Stimulated activated CD4-positive, alpha-beta T cell treated with anti-CD3 and anti-CD28 coated beads, Interleukin-15, amount 100 ng/mL, for 24 hours (primary cell): ENCODE data around the gene HAPLN2.
A peak's percentile ranks its signal among the peaks of the same experiment; 100 is the strongest.
"Not testable (repeated sequence)": the region's sequence is repeated elsewhere in the genome, so short reads cannot be mapped to it uniquely, and the experiment has no call there.

Experiments
- DNase-seq: peaks from one replicate; pipeline ENCODE4 v3.0.0-alpha.2; 2020

Gene HAPLN2

GRCh38 chr1:156618853-156619581 lies at the start of gene HAPLN2:
HAPLN2 (plus strand) TSS chr1:156619415; CDS start chr1:156623491, 4,076 bp downstream.
- peak; percentile 34 for DNase-seq

GRCh38 chr1:156571261-156571852 lies 47.9 kb upstream of the HAPLN2 start:
- no peak for DNase-seq

GRCh38 chr1:156571919-156572662 lies 47.1 kb upstream of the HAPLN2 start, which contains the start of gene IQGAP3:
IQGAP3 (minus strand) TSS chr1:156572565; CDS start chr1:156572529, 36 bp downstream.
- DNase-seq, result peak; percentile 85

DNA sequence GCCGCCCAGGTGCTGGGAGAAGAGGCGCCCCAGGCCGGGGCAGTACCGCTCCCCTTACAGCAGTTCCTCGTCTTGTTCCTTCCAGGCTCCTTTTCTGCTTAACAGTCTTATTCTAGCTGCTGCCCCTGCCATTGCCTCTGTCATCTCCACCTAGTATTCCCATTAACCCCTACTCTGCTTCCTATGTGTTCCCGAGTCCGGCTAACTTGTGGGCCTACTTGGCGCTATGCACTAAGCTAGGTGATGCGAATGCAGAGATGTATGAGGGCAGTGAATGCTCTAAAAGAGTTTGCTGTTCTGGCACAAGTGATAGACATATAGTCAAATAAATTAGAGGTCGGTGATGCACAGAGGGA lies 46.6 kb upstream of the HAPLN2 start:
- no peak for DNase-seq

DNA sequence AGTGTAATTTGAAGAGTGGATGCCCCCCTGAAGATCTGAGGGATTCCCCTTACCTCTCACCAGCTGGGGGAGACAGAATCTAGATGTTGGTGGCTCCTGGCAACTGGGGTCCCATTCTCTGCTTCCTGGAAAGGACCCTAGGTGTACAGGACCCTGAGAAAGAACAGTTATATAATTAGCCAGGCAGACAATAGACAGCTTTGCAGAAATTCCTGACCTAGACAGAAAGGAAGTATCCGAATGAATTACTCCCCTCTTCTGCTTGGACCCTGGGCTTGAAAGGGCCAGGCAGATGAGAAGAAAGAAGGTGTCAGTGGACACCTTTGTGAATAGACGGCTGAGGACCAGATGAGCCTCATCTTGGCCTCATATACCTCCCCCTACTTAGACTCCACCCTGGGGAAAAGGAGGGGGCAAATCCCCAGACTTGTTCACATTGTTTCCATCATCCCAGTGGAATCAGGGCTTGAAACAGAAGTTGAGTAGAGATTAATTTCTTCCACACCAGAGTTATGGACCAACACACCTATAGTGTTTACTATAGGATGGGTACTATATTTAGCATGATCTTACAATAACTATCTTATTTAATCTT lies 45.1 kb upstream of the HAPLN2 start:
- DNase-seq, result no peak

- DNase-seq, result no peak
Observed at GRCh38 chr1:156577550-156577949, 41.7 kb upstream of the HAPLN2 start.

DNA sequence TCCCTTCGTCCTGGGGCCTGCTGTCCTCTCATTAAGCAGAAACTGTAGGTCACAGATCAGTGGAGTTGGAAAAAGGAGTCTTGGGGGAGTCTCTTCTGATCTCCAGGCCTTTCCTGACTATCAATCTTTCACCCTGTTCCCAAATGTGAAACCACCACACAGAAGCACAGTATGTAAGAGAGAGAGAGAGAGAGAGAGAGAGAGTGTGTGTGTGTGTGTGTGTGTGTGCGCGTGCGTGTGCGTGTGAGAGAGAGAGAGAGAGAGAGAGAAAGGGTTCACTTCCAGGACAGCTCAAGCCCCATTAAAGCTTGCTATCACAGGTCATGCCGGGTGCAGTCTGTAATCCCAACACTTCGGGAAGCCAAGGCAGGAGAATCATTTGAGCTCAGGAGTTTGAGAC lies 41.2 kb upstream of the HAPLN2 start:
- no peak for DNase-seq

- DNase-seq, result no peak
Observed at GRCh38 chr1:156579472-156579871, 39.7 kb upstream of the HAPLN2 start, which contains the start of gene TTC24. TTC24 (plus strand) TSS chr1:156579723; CDS start chr1:156581365, 1,642 bp downstream.

DNA sequence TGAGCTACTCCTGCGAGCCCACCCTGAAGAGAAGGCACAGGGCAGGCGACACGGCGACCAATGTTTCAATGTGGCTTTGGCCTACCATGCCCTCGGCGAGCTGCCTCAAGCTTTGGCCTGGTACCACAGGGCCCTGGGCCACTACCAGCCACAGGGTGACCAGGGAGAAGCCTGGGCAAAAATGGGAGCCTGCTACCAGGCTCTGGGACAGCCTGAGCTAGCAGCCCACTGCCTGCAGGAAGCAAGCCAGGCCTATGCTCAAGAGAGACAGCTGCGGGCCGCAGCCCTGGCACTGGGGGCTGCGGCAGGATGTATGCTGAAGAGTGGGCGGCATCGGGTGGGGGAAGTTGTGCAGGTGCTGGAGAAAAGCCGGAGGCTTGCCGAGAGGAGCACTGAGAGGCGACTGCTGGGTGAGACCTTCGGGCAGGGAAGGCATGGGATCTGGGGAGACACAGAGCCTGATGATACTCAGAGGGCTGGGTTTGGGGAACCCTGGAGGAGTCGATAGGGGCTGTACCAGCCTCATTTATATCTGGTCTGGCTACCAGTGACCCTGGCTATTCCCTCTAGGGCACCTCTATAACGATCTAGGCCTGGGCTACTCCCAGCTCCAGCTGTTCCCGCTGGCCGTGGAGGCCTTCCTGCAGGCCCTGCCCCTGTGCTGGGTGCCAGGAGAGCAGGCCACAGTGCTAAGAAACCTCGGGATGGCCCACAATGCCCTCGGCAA lies 37.4 kb upstream of the HAPLN2 start:
- peak; percentile 39 for DNase-seq

- DNase-seq, result no peak
Observed at GRCh38 chr1:156582388-156583017, 36.7 kb upstream of the HAPLN2 start.

DNA sequence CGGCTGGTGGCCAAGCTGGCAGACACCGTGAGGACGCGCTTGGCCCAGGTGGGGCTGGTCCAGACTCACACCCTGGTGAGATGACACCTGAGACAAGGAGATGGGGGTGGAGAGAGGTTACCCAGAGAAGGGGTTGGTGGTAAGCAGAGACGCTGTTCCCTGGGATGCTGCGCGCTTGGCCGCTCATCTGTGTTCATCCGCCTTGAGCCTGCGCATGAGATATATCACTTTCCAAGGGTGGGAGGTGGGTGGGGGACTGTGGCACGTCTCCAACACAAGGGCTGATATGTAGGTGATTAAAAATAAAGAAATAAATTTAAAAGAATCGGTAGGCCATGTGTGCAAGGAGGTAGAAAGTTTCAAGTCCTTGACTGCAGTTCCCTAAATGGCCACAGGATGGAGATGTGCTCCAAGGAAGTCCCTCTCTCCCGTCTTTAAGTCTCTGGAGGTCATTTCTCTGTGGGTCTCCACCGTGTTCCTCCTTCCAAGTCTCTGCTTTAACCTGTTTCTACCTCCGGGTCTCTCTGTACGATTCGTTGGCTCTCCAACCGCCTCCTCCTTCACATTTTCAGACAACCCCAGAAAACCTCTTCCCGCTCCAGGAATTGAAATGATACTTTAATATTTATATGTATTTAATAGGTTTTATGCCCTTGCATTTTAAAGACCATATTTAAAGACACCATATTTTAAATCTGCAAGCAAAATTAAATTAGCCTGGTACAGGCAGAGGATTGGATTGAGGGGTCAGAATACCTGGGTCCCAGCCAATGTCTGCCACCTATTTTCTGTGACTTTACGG lies 35.2 kb upstream of the HAPLN2 start:
- peak; percentile 86 for DNase-seq

GRCh38 chr1:156584813-156585212 lies 34.4 kb upstream of the HAPLN2 start:
- DNase-seq, result no peak

DNA sequence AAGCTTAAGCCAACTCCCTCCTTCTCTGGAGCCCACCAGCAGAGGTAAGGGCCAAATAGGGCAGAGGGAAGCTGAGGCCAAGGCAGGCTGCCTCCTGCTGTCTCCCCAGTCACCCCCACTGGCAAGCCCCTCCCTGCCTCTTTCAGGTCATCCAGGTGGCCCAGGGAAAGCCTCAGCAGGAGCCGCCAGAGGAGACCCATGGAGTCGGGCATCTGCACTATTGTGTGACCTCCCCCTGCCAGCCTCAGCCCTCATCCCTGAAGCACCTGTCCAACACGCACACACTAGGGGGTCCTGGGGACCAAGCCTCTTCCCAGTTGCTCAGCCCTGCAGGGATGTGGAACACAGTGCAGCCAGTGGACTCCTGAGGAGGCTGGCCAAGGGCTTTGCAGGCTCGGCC lies 32.9 kb upstream of the HAPLN2 start:
- DNase-seq, result no peak

DNA sequence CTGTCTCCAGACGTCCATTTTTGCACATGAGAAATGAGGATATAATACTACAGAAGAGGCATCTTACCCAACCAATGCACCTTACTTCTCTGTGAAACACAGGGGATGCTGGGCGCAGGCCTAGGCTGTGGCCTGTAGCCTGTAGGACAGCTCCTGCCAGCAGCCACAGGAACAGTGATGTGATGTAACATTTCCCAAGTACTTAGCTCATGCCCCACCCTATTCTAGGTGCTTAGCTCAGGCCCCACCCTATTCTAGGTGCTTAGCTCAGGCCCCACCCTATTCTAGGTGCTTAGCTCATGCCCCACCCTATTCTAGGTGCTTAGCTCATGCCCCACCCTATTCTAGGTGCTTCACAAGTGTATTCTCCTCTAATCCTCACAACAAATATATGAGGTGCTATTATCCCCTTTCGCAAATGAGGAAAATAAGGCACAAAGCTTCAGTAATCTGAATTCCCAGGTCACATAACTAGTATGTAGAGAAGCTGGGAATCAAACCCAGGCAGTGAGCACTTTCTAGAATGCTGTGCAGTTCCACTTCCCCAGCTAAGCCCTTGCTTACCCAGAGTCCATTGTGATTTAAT lies 32.2 kb upstream of the HAPLN2 start:
- DNase-seq, result no peak

DNA sequence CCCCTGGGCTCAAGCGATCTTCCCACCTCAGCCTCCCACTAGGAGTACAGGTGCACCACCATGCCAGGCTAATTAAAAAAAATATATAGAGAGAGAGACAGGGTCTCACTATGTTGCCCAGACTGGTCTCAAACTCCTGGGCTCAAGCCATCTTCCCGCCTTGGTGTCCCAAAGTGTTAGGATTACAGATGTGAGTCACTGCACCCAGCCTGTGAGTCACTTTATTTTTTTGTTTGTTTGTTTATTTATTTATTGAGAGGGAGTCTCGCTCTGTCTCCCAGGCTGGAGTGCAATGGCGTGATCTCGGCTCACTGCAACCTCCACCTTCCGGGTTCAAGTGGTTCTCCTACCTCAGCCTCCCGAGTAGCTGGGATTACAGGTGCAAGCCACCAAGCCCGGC lies 31.3 kb upstream of the HAPLN2 start:
- DNase-seq, result not testable (repeated sequence)

GRCh38 chr1:156589546-156589945 lies 29.7 kb upstream of the HAPLN2 start:
- no peak for DNase-seq

- DNase-seq, result no peak
Observed at GRCh38 chr1:156590326-156591180, 28.7 kb upstream of the HAPLN2 start.

DNA sequence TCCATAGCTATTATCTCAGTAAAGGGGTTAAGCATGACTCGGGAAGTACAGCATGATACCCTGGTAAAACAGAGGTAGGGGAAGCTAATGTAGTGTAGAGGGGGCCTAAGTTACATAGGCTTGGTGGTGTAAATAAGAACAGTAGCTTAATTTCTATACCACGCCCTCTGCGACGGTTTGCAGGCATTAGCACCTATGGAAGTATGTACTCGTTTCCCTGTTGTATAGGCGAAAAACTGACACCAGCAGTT lies 28.1 kb upstream of the HAPLN2 start:
- no peak for DNase-seq

DNA sequence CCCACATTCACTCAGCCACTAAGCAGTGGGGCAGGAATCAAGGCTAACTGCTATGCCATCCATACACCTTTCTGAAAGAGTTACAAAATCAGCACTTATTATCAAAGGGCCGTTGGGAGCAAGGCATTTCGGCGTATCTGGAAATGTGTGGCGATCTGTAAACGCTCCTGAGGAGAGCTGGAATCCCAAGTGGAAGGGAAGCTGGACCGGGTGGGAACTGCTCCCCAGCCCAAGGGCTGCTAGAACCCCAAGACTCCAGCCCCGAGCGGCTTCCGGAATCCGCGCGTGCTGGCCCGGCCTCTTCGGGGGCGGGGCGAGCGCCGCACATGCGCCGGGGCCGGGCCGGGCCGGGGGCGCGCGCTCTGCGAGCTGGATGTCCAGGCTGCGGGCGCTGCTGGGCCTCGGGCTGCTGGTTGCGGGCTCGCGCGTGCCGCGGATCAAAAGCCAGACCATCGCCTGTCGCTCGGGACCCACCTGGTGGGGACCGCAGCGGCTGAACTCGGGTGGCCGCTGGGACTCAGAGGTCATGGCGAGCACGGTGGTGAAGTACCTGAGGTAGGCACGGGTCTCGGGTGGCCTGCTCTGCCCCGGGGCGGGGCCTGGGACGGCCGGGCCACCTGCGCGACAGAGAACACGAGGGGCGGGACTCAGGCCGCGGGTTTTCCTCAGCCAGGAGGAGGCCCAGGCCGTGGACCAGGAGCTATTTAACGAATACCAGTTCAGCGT lies 27.6 kb upstream of the HAPLN2 start, which contains the start of gene NAXE:
TSS of gene NAXE (plus strand) at position 345 of the 726 bp plus-strand sequence. CDS start at position 374, 29 bp downstream.
- peak; percentile 81 for DNase-seq
